HUES48 (cell line): ENCODE data around the gene KCNN1.
"Not testable (repeated sequence)": the region's sequence is repeated elsewhere in the genome, so short reads cannot be mapped to it uniquely, and the experiment has no call there.

Experiments used
- H3K27ac ChIP-seq: one replicate; pipeline ENCODE4 v1.7.0; 2013; ENCODE audit warnings: low read depth, low read length, inconsistent platforms
- H3K27me3 ChIP-seq: 2 replicates; pipeline ENCODE4 v1.6.1; 2013; ENCODE audit warnings: mild to moderate bottlenecking, low read length; ENCODE audit not compliant: control insufficient read depth, insufficient read depth
- H3K36me3 ChIP-seq: 2 replicates; pipeline ENCODE4 v1.6.1; 2013; ENCODE audit warnings: low read length; ENCODE audit not compliant: control insufficient read depth, insufficient read depth
- H3K4me1 ChIP-seq: 2 replicates; pipeline ENCODE4 v1.6.1; 2013; ENCODE audit warnings: mild to moderate bottlenecking, low read length; ENCODE audit not compliant: control insufficient read depth, insufficient read depth
- H3K4me3 ChIP-seq: 2 replicates; pipeline ENCODE4 v1.5.1; 2013; ENCODE audit warnings: mild to moderate bottlenecking, low read depth, low read length
- H3K9ac ChIP-seq: 2 replicates; pipeline ENCODE4 v1.6.1; 2013; ENCODE audit warnings: mild to moderate bottlenecking, low read depth, low read length, moderate library complexity
- H3K9me3 ChIP-seq: 2 replicates; pipeline ENCODE4 v1.6.1; 2013; ENCODE audit warnings: low read length; ENCODE audit not compliant: control insufficient read depth, insufficient read depth

KCNN1 gene

DNA sequence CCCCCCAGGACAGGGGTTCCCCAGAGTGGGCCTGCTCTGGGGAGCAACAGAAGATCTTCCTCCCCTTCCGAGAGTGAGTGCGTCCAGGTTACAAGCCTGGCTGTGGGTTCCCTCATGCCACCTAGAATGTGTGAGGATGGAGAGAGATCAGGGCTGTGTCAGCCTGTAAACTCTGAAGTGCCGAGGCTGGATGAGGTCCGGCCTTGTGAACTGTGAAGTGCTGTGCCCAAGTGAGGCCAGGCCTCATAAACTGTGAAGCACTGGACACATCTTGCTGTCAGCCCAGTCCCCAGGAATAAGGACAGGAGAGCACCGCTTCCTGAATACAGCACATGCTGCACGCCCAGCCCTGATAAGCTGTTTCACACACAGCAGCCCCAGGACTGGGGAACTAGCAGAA, 7.6 kb downstream of the KCNN1 start:
- Histone ChIP-seq H3K36me3 (peaks cover 3% of the 10 kb centered on the region; the same call in 1 of the 2 replicates), H3K4me3 (no peak overlapping the region), H3K27ac (no peak overlapping the region), H3K4me1 (no peaks in the 10 kb centered on the region), H3K27me3 (no peaks in the 10 kb centered on the region), H3K9me3 (no peaks in the 10 kb centered on the region), H3K9ac (no peak overlapping the region)

- no peak overlapping the region for H3K9ac ChIP-seq
- H3K4me1 ChIP-seq, result no peaks in the 10 kb centered on the region
- no peaks in the 10 kb centered on the region for H3K27me3 ChIP-seq
- peaks cover 3% of the 10 kb centered on the region; the same call in 1 of the 2 replicates for H3K36me3 ChIP-seq
- no peak overlapping the region for H3K27ac ChIP-seq
- H3K9me3 ChIP-seq, result no peaks in the 10 kb centered on the region
- no peak overlapping the region for H3K4me3 ChIP-seq
These were observed 8.1 kb downstream of the KCNN1 start for GRCh38 chr19:17975032-17975431.

- no peaks in the 10 kb centered on the region for H3K27me3 ChIP-seq
- H3K9ac ChIP-seq, result no peak overlapping the region
- H3K4me1 ChIP-seq, result no peaks in the 10 kb centered on the region
- no peaks in the 10 kb centered on the region for H3K9me3 ChIP-seq
- peaks cover 3% of the 10 kb centered on the region; the same call in 1 of the 2 replicates for H3K36me3 ChIP-seq
- no peak overlapping the region for H3K4me3 ChIP-seq
- no peak overlapping the region for H3K27ac ChIP-seq
These were observed 10.1 kb downstream of the KCNN1 start for GRCh38 chr19:17977021-17977420.

DNA sequence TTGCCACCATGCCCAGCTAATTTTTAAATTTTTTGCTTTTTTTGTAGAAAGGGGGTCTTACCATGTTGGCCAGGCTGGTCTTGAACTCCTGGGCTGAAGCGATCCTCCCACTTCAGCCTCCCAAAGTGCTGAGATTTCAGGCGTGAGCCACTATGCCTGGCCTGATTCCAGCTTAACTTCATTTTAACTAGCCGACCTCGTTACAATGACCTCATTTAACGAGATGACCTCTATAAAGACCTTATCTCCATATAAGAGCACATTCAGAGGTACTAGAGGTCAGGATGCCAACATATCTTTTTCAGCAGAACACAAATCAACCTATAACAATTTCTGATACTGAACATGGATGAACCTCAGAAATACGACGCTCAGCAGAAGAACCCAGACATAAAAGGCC, 10.6 kb downstream of the KCNN1 start:
- no peaks in the 10 kb centered on the region for H3K27me3 ChIP-seq
- H3K27ac ChIP-seq, result no peak overlapping the region
- H3K36me3 ChIP-seq, result peaks cover 3% of the 10 kb centered on the region; the same call in 1 of the 2 replicates
- H3K9ac ChIP-seq, result no peak overlapping the region
- H3K9me3 ChIP-seq, result no peaks in the 10 kb centered on the region
- H3K4me1 ChIP-seq, result no peaks in the 10 kb centered on the region
- H3K4me3 ChIP-seq, result no peak overlapping the region

DNA sequence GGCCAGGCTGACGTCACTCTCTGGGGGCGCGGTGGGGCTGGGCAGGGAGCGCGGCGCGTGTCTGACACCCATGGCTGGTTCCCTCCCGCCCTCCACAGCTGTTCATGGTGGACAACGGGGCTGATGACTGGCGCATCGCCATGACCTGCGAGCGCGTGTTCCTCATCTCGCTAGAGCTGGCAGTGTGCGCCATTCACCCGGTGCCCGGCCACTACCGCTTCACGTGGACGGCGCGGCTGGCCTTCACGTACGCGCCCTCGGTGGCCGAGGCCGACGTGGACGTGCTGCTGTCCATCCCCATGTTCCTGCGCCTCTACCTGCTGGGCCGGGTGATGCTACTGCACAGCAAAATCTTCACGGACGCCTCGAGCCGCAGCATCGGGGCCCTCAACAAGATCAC, 14.7 kb downstream of the KCNN1 start:
- no peaks in the 10 kb centered on the region for H3K27me3 ChIP-seq
- H3K9ac ChIP-seq, result no peak overlapping the region
- H3K27ac ChIP-seq, result no peak overlapping the region
- no peaks in the 10 kb centered on the region for H3K9me3 ChIP-seq
- peaks cover 3% of the 10 kb centered on the region; the same call in 1 of the 2 replicates for H3K36me3 ChIP-seq
- H3K4me1 ChIP-seq, result no peaks in the 10 kb centered on the region
- H3K4me3 ChIP-seq, result no peak overlapping the region

GRCh38 chr19:17982430-17982829, 15.5 kb downstream of the KCNN1 start:
- H3K4me3 ChIP-seq, result no peak overlapping the region
- no peak overlapping the region for H3K9ac ChIP-seq
- H3K27me3 ChIP-seq, result no peaks in the 10 kb centered on the region
- peaks cover 3% of the 10 kb centered on the region; the same call in 1 of the 2 replicates for H3K36me3 ChIP-seq
- no peaks in the 10 kb centered on the region for H3K9me3 ChIP-seq
- H3K4me1 ChIP-seq, result no peaks in the 10 kb centered on the region
- H3K27ac ChIP-seq, result no peak overlapping the region

DNA sequence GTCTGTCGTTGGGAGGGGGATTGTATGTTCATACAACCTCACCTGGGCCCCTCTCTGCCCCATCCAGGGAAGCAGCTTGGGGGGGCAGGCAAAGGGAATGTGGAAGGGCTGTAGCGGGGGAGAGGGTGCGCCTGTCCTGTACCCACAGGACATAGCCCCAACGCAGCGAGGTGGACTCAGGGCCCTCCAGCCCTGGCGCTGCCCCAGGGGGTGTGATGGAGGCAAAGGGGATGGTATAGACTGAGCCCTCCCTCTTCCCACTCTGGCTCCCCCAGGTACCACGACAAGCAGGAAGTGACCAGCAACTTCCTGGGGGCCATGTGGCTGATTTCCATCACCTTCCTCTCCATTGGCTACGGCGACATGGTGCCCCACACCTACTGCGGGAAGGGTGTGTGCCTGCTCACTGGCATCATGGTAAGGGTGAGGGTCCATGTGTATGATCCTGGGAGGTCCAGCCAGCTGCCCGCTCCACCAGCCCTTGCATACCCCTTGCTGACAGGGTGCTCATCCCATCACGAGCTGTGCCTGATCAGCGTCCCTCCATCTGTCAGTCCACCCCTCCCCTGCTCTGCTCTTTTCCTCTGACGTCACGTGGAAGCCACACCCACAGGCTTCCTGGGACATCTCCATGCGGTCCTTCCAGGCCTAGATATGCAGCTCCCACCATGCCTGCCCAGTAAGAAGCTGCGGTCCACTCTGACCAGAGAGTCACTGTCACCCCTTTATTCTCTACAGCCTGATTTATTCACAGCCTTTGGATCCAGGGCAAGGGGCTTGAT, 18.3 kb downstream of the KCNN1 start:
- Histone ChIP-seq H3K9me3 (no peaks in the 10 kb centered on the region), H3K4me3 (no peak overlapping the region), H3K9ac (no peak overlapping the region), H3K27ac (no peak overlapping the region), H3K27me3 (no peaks in the 10 kb centered on the region), H3K4me1 (no peaks in the 10 kb centered on the region), H3K36me3 (no peaks in the 10 kb centered on the region)

- not testable (repeated sequence) for H3K27ac ChIP-seq, H3K9ac ChIP-seq, H3K4me1 ChIP-seq, H3K9me3 ChIP-seq, H3K27me3 ChIP-seq, H3K36me3 ChIP-seq, H3K4me3 ChIP-seq
These were observed 19.7 kb downstream of the KCNN1 start for GRCh38 chr19:17986569-17986968.

DNA sequence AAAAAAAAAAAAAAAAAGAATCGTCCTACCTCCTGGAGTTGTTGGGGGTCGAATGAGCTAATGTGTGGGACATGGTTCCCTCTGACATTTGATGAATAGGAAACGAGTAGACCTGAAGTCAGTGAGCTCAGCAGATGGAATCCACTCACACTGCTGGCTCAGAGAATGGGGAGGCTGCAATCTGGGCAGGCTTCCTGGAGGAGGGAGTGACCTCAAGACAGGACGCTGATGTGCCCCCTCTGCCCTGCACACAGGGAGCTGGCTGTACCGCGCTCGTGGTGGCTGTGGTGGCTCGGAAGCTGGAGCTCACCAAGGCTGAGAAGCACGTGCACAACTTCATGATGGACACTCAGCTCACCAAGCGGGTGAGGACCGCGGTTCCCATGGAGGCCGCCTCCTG, 21.3 kb downstream of the KCNN1 start:
- H3K27ac ChIP-seq, result no peak overlapping the region
- H3K9ac ChIP-seq, result no peak overlapping the region
- no peaks in the 10 kb centered on the region for H3K36me3 ChIP-seq
- H3K9me3 ChIP-seq, result no peaks in the 10 kb centered on the region
- no peak overlapping the region for H3K4me3 ChIP-seq
- no peaks in the 10 kb centered on the region for H3K27me3 ChIP-seq
- no peaks in the 10 kb centered on the region for H3K4me1 ChIP-seq

DNA sequence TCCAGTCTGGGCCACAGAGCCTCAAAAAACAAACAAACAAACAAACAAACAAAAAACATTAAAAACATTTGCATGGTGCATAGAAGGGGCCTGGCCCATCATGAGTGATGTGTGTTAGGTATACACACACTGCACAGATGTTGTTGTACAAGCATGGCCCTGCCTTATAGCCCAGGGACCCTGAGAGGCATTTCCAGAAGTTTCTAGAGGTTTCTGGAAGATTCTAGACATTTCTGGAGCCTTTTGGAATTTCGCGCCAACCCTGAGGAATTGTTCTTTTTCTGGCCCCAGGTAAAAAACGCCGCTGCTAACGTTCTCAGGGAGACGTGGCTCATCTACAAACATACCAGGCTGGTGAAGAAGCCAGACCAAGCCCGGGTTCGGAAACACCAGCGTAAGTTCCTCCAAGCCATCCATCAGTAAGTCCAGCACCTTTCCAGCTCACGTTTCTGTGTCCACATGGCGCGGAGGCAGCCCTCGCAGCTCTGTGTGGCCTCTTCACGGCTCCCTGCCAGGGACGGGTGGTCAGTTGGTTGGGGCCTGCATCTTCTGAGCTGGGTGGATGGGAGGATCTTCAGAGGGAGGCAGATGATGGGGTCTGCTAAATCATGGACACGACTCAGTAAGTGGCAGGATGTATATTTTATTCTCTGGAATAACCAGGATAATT, 22.7 kb downstream of the KCNN1 start:
- Histone ChIP-seq H3K9ac (no peak overlapping the region), H3K27me3 (no peaks in the 10 kb centered on the region), H3K4me3 (no peak overlapping the region), H3K36me3 (no peaks in the 10 kb centered on the region), H3K27ac (no peak overlapping the region), H3K4me1 (no peaks in the 10 kb centered on the region), H3K9me3 (no peaks in the 10 kb centered on the region)

- no peaks in the 10 kb centered on the region for H3K9me3 ChIP-seq
- peaks cover 3% of the 10 kb centered on the region; the same call in 1 of the 2 replicates for H3K4me1 ChIP-seq
- no peaks in the 10 kb centered on the region for H3K36me3 ChIP-seq
- H3K9ac ChIP-seq, result no peak overlapping the region
- H3K27me3 ChIP-seq, result no peaks in the 10 kb centered on the region
- no peak overlapping the region for H3K4me3 ChIP-seq
- H3K27ac ChIP-seq, result no peak overlapping the region
These were observed 26.3 kb downstream of the KCNN1 start for GRCh38 chr19:17993076-17993813.
